Thyroid gland (tissue), 4 donors: Measurements from ENCODE around the gene FBXO21.

ENCODE experiments used
- POLR2A ChIP-seq, 2 donors: fragments of 450-650 bp; IDR thresholded peaks; one replicate each; pipeline ENCODE4 v1.6.1; 2017; ENCODE audit warnings: antibody characterized with exemption in 2 of 2, mild to moderate bottlenecking in 2 of 2, moderate library complexity in 1 of 2
- TF ChIP-seq, protein P1 (sequence below), 6 experiments: fragments of 200-600 bp in 3 of 6; fragments of 450-650 bp in 3 of 6; sonication (generic) in 3 of 6; IDR thresholded peaks; one replicate each; pipeline ENCODE4 v1.5.1; 2016 to 2019; ENCODE audit warnings: antibody characterized with exemption in 6 of 6, mild to moderate bottlenecking in 2 of 6, inconsistent platforms in 1 of 6, moderate library complexity in 1 of 6

DNA sequence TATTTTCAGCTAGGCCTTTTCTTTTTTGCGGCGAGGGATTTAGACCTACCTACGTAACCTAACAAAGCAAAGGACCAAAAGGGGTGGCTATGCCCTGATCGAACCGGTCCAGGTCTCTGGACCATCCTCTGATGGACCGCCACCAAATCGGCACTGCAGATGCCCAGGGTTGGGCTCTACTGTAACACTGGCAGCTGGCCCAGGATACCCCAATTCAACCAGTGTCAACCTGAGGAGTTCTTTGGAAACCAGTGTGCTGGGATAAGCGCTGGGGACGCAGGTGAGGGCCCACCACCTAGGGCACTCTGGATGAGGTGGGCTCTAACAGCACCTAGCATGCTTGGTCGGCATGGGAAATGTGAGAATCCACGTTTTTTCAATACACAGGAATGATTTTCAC is 32.2 kb downstream of the FBXO21 start:
- TF ChIP-seq, protein P1, sequence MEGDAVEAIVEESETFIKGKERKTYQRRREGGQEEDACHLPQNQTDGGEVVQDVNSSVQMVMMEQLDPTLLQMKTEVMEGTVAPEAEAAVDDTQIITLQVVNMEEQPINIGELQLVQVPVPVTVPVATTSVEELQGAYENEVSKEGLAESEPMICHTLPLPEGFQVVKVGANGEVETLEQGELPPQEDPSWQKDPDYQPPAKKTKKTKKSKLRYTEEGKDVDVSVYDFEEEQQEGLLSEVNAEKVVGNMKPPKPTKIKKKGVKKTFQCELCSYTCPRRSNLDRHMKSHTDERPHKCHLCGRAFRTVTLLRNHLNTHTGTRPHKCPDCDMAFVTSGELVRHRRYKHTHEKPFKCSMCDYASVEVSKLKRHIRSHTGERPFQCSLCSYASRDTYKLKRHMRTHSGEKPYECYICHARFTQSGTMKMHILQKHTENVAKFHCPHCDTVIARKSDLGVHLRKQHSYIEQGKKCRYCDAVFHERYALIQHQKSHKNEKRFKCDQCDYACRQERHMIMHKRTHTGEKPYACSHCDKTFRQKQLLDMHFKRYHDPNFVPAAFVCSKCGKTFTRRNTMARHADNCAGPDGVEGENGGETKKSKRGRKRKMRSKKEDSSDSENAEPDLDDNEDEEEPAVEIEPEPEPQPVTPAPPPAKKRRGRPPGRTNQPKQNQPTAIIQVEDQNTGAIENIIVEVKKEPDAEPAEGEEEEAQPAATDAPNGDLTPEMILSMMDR (IDR thresholded peaks at IDR 0.05): no peak
- no peak for TF ChIP-seq POLR2A (IDR thresholded peaks at IDR 0.05)
